ENCODE data around the gene HECTD4. TPM values are rescaled to one million over a fixed set of nuclear protein-coding genes. Genes with fewer than 3 reads are reported as not detected.
"Not testable (repeated sequence)": the region's sequence is repeated elsewhere in the genome, so short reads cannot be mapped to it uniquely, and the experiment has no call there.

Gene HECTD4
- total RNA-seq, 4 donors from 2014 or later = 26.6 to 47.1 (median 33.2) TPM

GRCh38 chr12:112115259-112116045 lies 266.8 kb downstream of the HECTD4 start:
- DNase-seq (ENCODE audit: low spot score) (no peak), ATAC-seq (ENCODE audit: low FRiP score) (no peak)
- TF ChIP-seq CTCF (IDR thresholded peaks at IDR 0.05) = no peak

- no peak for TF ChIP-seq CTCF (IDR thresholded peaks at IDR 0.05)
- DNase-seq (ENCODE audit: low spot score) (no peak), ATAC-seq (ENCODE audit: low FRiP score) (peak; percentile 55)
Observed at GRCh38 chr12:112112409-112113133, 269.7 kb downstream of the HECTD4 start.

- DNase-seq (ENCODE audit: low spot score) = no peak
- no peak for ATAC-seq (ENCODE audit: low FRiP score)
- no peak for TF ChIP-seq CTCF (IDR thresholded peaks at IDR 0.05)
Observed at GRCh38 chr12:112111931-112112330, 270.3 kb downstream of the HECTD4 start.

- not testable (repeated sequence) for ATAC-seq (ENCODE audit: low FRiP score); DNase-seq (ENCODE audit: low spot score)
Observed at GRCh38 chr12:112110787-112111662, 271.2 kb downstream of the HECTD4 start.

Small RNAs within 50 kb of the gene (small RNA-seq; reads per million reads assigned to genes)
- not detected for gene RF00019

Other genes with a start within 250 kb of the HECTD4 start
- 1,000 to 10,000 TPM; 1,425 to 1,649 (median 1,557) TPM for gene RPL6, start 27.2 kb upstream of the HECTD4 start, total RNA-seq
- 100 to 1,000 TPM in 3 of 4 donors, 10 to 100 TPM in 1; 98.0 to 134 (median 122) TPM for gene PTPN11, start 36.5 kb upstream of the HECTD4 start, total RNA-seq